Measurements from ENCODE around the gene DNAJB12.
"Not testable (repeated sequence)": the region's sequence is repeated elsewhere in the genome, so short reads cannot be mapped to it uniquely, and the experiment has no call there.

Gene DNAJB12

DNA sequence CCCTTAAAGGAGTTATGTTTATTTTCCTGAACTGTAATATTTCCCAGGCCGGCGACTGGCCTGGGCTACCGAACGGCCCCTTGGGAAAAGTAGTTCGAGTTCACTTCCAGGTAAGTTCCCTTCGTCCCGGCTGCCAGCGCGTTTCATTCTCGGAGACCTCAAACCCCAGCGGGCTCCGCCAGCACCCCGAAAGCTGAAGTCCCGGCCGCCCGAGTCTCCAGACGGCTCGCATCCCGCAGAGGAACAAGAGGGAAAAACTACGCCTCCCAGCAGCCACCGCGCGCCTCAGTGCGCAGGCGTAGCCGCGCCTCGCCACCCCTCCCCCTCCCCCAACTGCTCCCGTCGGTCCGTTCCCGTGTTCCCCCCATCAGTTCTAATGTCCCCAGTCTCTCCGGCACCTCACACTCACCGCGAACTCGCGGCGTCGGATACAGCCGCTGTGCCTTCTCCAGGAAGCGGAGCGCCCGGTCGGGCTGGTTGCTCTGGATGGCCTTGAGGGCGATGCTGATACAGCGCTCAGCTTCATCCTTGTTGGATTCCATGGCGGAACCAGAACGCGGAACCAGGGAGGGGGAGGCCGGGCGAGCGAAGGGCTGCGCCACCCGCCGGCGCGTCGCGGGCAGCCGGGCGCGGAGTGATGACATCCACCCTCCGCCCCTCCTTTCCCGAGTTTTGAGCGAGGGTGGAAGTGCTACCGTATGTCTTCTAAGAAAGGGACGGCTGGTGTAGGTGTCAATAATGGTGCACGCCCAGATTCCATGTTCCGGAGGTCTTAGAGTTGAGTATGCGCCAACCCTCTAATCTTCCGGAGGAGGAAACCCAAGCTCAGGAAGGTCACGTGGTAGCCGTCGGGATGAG, at the start of gene DNAJB12:
DNAJB12 (minus strand) TSS at position 564 of the 858 bp plus-strand sequence; CDS start at position 542, 22 bp downstream.
- peak; percentile 89 for DNase-seq (ENCODE audit: low spot score)

DNA sequence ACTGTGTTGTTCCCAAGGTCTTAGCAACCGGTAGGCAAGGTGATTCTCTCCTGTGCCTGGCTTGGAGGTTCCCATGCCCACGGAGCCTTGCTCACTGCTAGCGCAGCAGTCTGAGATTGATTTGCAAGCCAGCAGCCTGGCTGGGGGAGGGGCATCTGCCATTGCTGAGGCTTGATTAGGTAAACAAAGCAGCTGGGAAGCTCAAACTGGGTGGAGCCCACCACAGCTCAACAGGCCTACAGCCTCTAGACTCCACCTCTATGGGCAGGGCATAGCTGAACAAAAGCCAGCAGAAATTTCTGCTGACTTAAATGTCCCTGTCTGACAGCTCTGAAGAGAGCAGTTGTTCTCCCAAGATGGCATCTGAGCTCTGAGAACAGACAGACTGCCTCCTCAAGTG, 40.9 kb upstream of the DNAJB12 start:
- not testable (repeated sequence) for DNase-seq (ENCODE audit: low spot score)

- DNase-seq (ENCODE audit: low spot score): no peak
Observed at GRCh38 chr10:72392571-72392970, 37.9 kb upstream of the DNAJB12 start.

DNA sequence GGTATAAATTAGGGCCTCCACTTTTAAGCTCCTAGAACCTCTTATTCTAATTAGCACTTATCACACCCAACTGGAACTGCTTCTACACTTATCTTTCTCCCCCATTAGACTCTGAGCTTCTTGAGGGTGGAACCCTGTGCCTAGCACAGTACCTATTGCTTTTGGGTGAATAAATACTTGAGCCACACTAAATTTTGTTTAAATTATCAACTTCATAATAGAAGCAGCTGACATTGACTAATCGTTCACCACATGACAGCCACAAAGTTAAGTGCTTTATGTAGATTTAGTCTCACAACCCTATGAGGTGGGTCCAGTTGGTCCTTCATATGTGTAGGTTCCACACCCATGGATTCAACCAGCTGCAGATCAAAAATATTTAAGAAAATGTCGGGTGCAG, 36.0 kb upstream of the DNAJB12 start:
- no peak for DNase-seq (ENCODE audit: low spot score)

GRCh38 chr10:72389716-72390115, 35.0 kb upstream of the DNAJB12 start:
- DNase-seq (ENCODE audit: low spot score): no peak

- DNase-seq (ENCODE audit: low spot score): no peak
Observed at GRCh38 chr10:72389014-72389413, 34.3 kb upstream of the DNAJB12 start.

DNA sequence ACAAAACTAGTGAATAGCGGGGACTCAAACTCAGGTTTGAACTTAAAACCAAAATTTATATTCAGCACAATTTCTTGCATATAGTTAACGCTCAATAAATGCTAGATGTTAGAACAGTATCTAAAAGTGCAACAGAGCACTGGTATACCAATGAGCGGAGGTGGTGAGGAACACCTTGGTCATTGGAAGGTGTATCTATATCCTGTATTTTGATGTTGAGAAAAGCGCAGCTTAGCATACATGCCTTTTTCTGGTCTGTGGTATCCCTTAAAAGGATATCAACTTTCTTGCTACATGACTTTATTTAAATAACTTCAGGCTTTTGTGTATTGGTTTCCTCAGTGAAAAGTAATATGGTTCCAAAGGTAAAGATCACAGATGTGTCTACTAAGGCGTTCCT, 33.3 kb upstream of the DNAJB12 start:
- no peak for DNase-seq (ENCODE audit: low spot score)

DNA sequence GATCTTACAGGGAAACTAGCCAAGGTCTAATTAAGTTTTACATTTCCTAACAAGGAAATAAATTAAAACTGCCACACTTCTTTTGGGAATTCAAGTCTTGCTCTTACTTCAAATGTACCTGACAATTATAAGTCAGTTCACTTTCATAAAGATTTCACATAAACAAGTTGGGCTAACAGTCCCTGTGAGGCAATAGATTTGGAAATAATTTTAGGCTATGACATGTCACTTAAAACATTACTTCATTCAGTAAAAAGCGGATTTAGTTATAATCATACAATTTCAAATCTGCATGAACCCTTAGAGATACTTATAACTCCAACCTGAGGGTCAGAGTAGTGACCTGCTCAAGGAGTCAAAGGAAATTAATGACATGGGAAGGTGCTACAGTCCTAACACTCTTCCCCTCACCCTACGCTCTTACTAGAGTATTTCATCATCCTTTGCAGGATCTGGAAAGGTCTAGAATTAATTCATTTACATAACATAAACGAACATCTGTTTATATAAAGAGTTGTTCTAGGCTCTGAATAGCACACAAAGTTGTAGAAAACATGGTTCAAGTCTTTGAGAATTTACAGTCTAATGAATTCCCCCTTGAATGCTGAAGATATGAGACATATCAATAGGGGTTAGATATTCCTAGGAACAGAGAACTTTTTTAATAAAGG, 32.3 kb upstream of the DNAJB12 start:
- no peak for DNase-seq (ENCODE audit: low spot score)

GRCh38 chr10:72385724-72386123, 31.0 kb upstream of the DNAJB12 start:
- no peak for DNase-seq (ENCODE audit: low spot score)

DNA sequence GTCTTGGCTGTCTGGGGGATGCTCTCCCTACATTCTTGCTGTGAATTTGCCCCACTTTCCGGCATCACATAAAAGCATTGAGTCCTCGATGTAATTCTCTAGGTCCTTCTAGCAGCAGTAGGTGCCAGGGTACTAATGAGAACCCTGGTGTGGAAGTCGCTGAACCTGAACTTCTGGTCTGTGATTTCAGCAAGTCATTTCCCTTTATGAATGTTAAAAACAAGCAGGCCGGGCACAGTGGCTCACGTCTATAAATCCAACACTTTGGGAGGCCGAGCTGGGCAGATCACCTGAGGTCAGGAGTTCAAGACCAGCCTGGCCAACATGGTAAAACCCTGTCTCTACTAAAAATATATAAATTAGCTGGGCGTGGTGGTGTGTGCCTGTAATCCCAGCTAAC, 30.3 kb upstream of the DNAJB12 start:
- DNase-seq (ENCODE audit: low spot score): not testable (repeated sequence)

DNA sequence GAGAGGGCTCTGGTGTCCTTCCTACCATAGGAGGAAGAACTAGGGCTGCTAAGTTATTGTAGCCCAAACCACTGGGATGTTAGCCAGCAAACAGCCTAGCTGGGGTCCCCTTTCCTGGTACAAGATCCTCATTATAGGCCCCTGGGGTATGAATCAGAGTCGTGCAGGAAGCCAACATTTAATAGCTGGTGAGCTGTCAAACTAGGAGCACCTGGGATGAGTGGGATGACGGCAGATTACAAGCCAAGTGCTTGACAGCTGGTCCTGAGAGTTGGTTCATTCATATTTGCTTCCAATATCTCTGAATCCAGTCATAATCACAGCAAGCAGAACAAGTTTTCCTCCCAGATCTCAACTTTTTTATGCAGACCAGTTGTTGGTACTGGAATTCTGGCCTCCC, 25.1 kb upstream of the DNAJB12 start:
- DNase-seq (ENCODE audit: low spot score): no peak

DNA sequence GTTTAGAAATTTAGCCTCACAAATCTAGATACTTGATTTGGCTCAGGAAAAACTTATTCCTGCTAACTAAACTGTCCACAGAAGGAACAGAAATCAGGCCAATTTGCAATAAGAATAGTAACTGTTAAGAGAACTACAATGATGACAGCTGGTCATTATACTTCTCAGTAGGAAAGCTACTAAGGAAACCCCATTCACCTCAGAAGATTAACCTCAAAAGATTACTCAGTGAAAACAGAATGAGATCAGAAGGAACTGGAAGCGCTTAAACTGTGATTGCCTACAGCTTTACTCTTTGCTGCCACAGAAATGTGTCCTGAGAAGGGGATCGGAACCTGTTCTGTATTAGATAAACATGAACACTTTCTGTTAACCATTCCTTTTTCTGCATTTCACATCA, 24.3 kb upstream of the DNAJB12 start:
- no peak for DNase-seq (ENCODE audit: low spot score)

GRCh38 chr10:72375585-72375984, 20.9 kb upstream of the DNAJB12 start:
- peak; percentile 23 for DNase-seq (ENCODE audit: low spot score)

DNA sequence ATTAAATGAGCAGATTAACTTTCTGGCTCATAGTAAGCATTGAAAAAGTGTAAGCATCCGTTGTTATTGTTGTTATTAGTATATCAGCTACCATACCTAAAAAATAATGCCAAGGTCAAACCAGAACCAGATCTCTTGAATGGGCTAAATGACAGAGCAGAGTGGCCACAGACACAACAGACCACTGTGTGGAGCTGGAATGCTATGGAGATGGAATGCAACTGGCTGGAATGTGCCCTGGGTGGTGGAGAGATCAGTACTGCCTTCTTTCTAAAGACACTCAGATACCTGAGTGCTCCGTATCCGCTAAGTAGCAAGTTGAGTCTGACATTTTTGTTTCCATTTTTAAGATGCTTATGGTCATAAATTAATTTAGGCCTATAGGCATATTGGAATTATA, 20.5 kb upstream of the DNAJB12 start:
- no peak for DNase-seq (ENCODE audit: low spot score)

GRCh38 chr10:72370201-72370722, 15.5 kb upstream of the DNAJB12 start:
- DNase-seq (ENCODE audit: low spot score): no peak

DNA sequence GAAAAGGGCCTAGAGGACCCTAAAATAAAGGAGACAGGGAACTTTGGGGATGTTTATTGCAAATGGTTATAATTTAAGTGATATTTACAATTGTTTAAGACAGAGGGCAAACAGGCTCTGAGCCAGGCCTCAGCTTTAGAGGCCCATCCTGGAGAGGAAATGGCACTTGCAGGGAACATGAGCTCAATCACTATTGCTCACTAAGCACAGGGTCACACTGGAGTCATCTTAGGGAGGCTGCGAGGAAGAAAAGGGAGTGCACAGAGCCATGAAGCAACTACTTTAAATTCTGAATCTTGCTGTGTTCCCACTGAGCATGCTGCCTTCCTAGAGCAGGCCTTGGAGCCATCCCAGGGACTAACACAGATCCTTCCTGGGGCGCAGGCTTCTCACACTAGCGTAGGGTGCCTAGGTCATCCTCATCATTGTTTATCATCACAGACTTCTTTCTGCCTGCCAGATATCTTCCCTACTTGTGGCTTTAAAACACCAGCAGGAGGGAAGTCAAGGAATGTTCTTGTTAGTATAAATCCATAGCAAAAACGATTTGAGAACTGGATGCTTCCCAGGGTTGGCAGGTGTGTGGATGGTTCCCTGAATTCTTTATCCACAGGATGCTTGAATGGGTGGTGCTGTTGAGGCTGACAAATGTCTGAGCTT, 12.7 kb upstream of the DNAJB12 start:
- DNase-seq (ENCODE audit: low spot score): no peak

DNA sequence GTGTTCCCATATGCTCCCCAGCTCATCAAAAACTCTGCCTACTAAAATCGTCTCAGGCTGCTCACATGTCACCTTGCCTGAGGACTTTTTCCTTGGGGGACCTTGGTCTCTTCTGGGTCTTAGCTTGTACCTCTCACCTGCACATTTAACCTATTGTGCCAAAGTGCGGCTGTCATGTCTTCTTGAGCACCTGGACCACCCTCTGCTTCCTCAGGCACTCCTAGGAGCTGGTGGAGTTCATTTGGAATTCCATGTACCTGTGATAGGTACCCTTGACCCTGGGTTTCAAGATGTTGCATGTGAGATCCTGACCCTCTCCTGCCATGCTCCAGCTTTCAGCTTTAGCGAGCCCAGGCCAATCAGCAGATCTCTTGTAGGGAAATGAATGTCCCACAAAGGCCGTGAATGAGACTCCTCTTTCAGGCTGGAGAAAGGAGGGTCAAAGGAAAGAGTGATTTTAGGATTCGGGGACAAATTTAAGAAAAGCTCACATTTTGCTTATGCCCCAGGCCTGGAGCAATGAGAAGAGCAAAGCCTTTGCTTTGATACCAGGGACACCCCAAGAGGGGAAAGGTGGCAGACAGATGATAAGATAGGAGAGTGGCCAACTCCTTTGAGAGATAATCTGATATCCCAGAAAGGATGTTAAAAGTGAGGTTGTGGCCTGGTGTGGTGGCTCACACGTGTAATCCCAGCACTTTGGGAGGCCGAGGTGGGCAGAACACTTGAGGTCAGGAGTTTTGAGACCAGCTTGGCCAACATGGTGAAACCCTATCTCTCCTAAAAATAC, 10.6 kb upstream of the DNAJB12 start:
- no peak for DNase-seq (ENCODE audit: low spot score)

GRCh38 chr10:72364239-72364777, 9.6 kb upstream of the DNAJB12 start:
- peak; percentile 64 for DNase-seq (ENCODE audit: low spot score)

DNA sequence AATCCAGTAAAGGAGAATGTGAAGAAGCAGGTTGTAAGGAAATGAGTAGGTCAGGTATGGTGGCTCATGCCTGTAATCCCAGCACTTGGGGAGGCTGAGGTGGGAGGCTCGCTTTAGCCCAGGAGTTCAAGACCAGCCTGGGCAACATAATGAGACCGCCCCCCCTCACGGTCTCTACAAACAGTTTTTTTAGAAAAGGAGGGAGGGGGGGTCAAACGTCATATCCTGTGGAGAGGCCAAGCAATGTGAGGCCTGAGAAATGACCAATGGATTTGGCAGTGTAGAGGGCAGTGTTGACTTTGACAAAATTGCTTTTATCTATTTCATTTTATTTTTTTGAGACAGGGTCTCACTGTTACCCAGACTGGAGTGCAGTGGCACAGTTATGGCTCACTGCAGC, 2.3 kb upstream of the DNAJB12 start:
- DNase-seq (ENCODE audit: low spot score): no peak

DNA sequence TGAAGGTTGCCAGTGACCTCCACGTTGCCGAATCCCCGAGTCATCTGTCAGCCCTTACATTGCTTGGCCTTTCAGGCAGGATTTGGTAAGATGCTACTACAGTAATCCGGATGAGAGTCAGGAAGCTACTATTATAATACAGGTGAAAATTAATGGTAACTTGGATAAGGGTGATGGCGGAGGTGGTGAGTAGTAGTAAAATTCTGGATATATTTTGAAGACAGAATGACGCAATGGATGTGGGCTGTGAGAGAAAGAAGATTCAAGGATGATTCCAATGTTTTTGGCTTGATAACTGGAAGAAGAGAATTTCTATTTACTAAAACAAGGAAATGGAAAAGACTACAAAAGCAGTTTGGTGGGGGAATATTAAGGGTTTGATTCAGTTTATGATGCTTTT, 1.4 kb upstream of the DNAJB12 start:
- no peak for DNase-seq (ENCODE audit: low spot score)

DNA sequence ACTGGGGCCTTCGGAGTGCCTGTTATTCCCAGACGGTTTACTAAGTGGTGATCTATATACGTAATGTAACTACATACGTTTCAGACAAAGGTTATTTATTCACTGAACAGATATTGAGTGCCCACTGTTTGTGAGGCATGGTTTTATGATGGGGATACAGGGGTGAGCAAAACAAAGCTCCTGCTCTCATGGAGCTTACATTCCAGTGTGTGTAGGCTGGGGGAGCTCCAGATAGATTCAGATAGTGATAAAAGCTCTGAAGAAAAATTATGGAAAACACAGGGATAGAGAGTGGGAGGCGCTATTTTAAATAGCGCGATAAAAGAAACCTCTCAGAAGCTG, 466 bp upstream of the DNAJB12 start:
- no peak for DNase-seq (ENCODE audit: low spot score)

DNA sequence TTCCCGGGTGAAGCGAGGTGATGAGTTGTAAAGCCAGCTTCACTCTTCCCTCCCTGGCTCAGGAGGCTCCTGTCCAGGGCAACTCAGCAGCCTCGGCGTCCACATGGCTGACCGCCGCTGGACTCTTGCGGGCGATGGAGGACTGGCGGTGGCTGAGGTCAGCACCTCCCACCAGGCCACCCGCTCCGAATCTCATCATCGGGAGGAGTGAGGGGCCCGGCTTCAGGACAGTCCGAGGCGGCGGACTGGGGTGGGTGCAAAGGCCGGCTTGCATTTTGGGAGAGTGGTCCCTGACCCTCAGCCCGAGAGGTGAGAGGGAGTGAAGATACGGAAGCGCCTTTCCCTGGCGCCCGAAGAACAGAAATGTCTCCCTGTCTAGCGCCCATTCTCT, 759 bp downstream of the DNAJB12 start:
- peak; percentile 23 for DNase-seq (ENCODE audit: low spot score)
